Fibroblast of lung (primary cell): ENCODE measurements around the gene CELSR2. TPM values are rescaled to one million over a fixed set of nuclear protein-coding genes. Genes with fewer than 3 reads are reported as not detected.
"Not testable (repeated sequence)": the region's sequence is repeated elsewhere in the genome, so short reads cannot be mapped to it uniquely, and the experiment has no call there.

Experiments
- DNase-seq, 2 donors: peaks; one replicate each; pipeline versions ENCODE4 v3.0.0 to v3.0.0-alpha.2; 2010; ENCODE audit warnings: low read depth in 2 of 2
- H2AFZ ChIP-seq: 2 replicates; pipeline ENCODE4 v1.5.1; 2012; ENCODE audit warnings: low read length, control low read depth, inconsistent platforms
- H3K27ac ChIP-seq: 2 replicates; pipeline ENCODE4 v1.5.1; 2011; ENCODE audit warnings: low read length, control low read depth; ENCODE audit not compliant: insufficient read depth
- H3K27me3 ChIP-seq: 2 replicates; pipeline ENCODE4 v1.5.1; 2011; ENCODE audit warnings: mild to moderate bottlenecking, low read length; ENCODE audit not compliant: control insufficient read depth, insufficient read depth
- H3K36me3 ChIP-seq: 2 replicates; pipeline ENCODE4 v1.5.1; 2011; ENCODE audit warnings: low read length; ENCODE audit not compliant: control insufficient read depth, insufficient read depth
- H3K4me1 ChIP-seq: 2 replicates; pipeline ENCODE4 v1.5.1; 2011; ENCODE audit warnings: low read length; ENCODE audit not compliant: control insufficient read depth, insufficient read depth; ENCODE audit errors: extremely low read depth
- H3K4me2 ChIP-seq: 2 replicates; pipeline ENCODE4 v1.5.1; 2011; ENCODE audit warnings: low read length, control low read depth; ENCODE audit not compliant: insufficient read depth; ENCODE audit errors: extremely low read depth
- H3K4me3 ChIP-seq, 4 experiments: fragments of 200-600 bp in 1 of 4; sonication (generic) in 1 of 4; replicated peaks in 1 of 4; 2 replicates each; pipeline ENCODE4 v1.5.1; 2011 to 2016; ENCODE audit warnings: low read length in 4 of 4, low read depth in 3 of 4, mild to moderate bottlenecking in 3 of 4, control low read depth in 2 of 4, inconsistent platforms in 1 of 4, mixed read lengths in 1 of 4; ENCODE audit not compliant: insufficient read depth in 1 of 4; ENCODE audit errors: control extremely low read depth in 1 of 4
- H3K79me2 ChIP-seq: 2 replicates; pipeline ENCODE4 v1.5.1; 2012; ENCODE audit warnings: mild to moderate bottlenecking, low read length, inconsistent platforms; ENCODE audit not compliant: control insufficient read depth, insufficient read depth
- H3K9ac ChIP-seq: 2 replicates; pipeline ENCODE4 v1.5.1; 2011; ENCODE audit warnings: mild to moderate bottlenecking, low read length, control low read depth; ENCODE audit not compliant: insufficient read depth
- H3K9me3 ChIP-seq: 2 replicates; pipeline ENCODE4 v1.5.1; 2012; ENCODE audit warnings: low read depth, low read length; ENCODE audit not compliant: control insufficient read depth, insufficient read depth
- H4K20me1 ChIP-seq: 2 replicates; pipeline ENCODE4 v1.5.1; 2011; ENCODE audit warnings: low read length; ENCODE audit not compliant: control insufficient read depth, insufficient read depth; ENCODE audit errors: extremely low read depth
- EZH2 ChIP-seq: IDR thresholded peaks from 2 replicates; pipeline ENCODE4 v1.5.1; 2012; ENCODE audit warnings: low read length, control low read depth, mild to moderate bottlenecking; ENCODE audit errors: missing control alignments
- polyA plus RNA-seq, 2 donors: library from polyadenylated mRNA; depleted of rRNA in 1 of 2; stranded (reverse) in 1 of 2; unstranded in 1 of 2; fragments of >200 nt; gene quantifications; 2 replicates each; pipeline ENCODE4 v1.2.1, GENCODE V29; 2011 to 2012; ENCODE audit warnings: missing spikeins in 1 of 2
- total RNA-seq: library from RNA; depleted of rRNA; stranded (reverse); fragments of >200 nt; gene quantifications from 2 replicates; pipeline ENCODE4 v1.2.1, GENCODE V29; 2014
- TF ChIP-seq, protein P1 (sequence below), 2 donors: IDR thresholded peaks in 1 of 2; conservative IDR thresholded peaks in 1 of 2; 1 replicate in 1 of 2; 2 replicates in 1 of 2; pipeline ENCODE4 v1.5.1; 2011 to 2012; ENCODE audit warnings: low read length in 2 of 2, control low read depth in 1 of 2, inconsistent platforms in 1 of 2, low read depth in 1 of 2, mild to moderate bottlenecking in 1 of 2

CELSR2 gene
- total and polyA plus RNA-seq, 2 donors (not counting 1 experiment from before 2014, with no cell fraction given) = 0.67 to 3.5 TPM

- H3K79me2 ChIP-seq = peaks cover 22% of the 10 kb centered on the region
- H2AFZ ChIP-seq = peak overlapping the region; percentile 18
- no peaks in the 10 kb centered on the region for H3K36me3 ChIP-seq
- H4K20me1 ChIP-seq = no peaks in the 10 kb centered on the region
- H3K27ac ChIP-seq = peak overlapping the region; percentile 80
- peaks cover 2% of the 10 kb centered on the region for H3K4me1 ChIP-seq
- no peaks in the 10 kb centered on the region for H3K9me3 ChIP-seq
- peak in 1 of 2 donors; percentile 45 for DNase-seq
- peak overlapping the region; percentile 55 for H3K9ac ChIP-seq
- peak overlapping the region; percentile 74 to 85 (median 76) for H3K4me3 ChIP-seq
- TF ChIP-seq, protein P1, sequence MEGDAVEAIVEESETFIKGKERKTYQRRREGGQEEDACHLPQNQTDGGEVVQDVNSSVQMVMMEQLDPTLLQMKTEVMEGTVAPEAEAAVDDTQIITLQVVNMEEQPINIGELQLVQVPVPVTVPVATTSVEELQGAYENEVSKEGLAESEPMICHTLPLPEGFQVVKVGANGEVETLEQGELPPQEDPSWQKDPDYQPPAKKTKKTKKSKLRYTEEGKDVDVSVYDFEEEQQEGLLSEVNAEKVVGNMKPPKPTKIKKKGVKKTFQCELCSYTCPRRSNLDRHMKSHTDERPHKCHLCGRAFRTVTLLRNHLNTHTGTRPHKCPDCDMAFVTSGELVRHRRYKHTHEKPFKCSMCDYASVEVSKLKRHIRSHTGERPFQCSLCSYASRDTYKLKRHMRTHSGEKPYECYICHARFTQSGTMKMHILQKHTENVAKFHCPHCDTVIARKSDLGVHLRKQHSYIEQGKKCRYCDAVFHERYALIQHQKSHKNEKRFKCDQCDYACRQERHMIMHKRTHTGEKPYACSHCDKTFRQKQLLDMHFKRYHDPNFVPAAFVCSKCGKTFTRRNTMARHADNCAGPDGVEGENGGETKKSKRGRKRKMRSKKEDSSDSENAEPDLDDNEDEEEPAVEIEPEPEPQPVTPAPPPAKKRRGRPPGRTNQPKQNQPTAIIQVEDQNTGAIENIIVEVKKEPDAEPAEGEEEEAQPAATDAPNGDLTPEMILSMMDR (conservative IDR thresholded peaks at IDR 0.05 in 1 of 2, IDR thresholded peaks at IDR 0.05 in 1 of 2; ENCODE audit: low read depth in 1 of 2, low read length in 2 of 2) = no peak
- no peak for TF ChIP-seq EZH2
- H3K4me2 ChIP-seq = peak overlapping the region; percentile 85
- no peaks in the 10 kb centered on the region for H3K27me3 ChIP-seq
These were observed 34.6 kb downstream of the CELSR2 start for GRCh38 chr1:109283748-109284600.

DNA sequence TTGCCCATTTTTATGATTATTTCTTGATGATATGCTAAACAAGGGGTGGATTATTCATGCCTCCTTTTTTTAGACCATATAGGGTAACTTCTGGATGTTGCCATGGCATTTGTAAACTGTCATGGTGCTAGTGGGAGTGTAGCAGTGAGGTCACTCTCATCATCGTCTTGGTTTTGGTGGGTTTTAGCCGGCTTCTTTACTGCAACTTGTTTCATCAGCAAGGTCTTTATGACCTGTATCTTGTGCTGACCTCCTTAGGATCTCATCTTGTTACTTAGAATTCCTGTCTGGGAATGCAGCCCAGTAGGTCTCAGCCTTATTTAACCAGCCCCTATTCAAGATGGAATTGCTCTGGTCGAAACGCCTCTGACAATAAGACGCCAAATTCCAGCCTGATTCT lies 37.4 kb downstream of the CELSR2 start:
- not testable (repeated sequence) for H3K27ac ChIP-seq, H3K36me3 ChIP-seq, DNase-seq, H3K9me3 ChIP-seq, H3K4me2 ChIP-seq, H4K20me1 ChIP-seq, H3K4me1 ChIP-seq, H3K9ac ChIP-seq, H3K27me3 ChIP-seq, H3K4me3 ChIP-seq, H2AFZ ChIP-seq
- H3K79me2 ChIP-seq = peaks cover 12% of the 10 kb centered on the region

DNA sequence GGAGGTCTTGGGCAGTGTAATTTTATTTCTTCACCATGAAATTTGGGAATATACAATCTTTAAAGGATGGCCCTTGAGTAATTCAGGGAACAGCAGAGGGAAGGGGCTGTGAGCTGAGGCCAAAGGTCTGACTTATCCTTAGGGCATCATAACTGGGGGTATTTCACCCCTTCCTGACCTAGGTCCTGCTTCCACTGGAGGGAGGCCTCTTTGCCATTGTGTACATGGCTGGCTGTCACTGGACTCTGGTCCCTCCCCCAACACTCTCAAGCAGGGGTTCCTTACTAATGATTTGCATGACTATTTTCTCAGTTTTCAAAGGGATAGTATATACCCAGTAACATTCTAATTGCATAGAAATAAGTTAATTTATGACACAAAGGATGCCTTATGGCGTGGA lies 40.8 kb downstream of the CELSR2 start:
- H3K9me3 ChIP-seq = no peaks in the 10 kb centered on the region
- H3K27ac ChIP-seq = no peak overlapping the region
- no peaks in the 10 kb centered on the region for H3K27me3 ChIP-seq
- H2AFZ ChIP-seq = no peak overlapping the region
- H3K4me1 ChIP-seq = no peaks in the 10 kb centered on the region
- H3K36me3 ChIP-seq = no peaks in the 10 kb centered on the region
- no peak overlapping the region for H3K9ac ChIP-seq
- no peak for DNase-seq
- H3K4me2 ChIP-seq = no peak overlapping the region
- no peaks in the 10 kb centered on the region for H3K79me2 ChIP-seq
- no peak for TF ChIP-seq EZH2
- TF ChIP-seq, protein P1 (conservative IDR thresholded peaks at IDR 0.05 in 1 of 2, IDR thresholded peaks at IDR 0.05 in 1 of 2; ENCODE audit: low read depth in 1 of 2, low read length in 2 of 2) = no peak
- H4K20me1 ChIP-seq = no peaks in the 10 kb centered on the region
- no peak overlapping the region for H3K4me3 ChIP-seq
